NT2/D1 (cell line): Measurements from ENCODE around the gene AAMDC.

Source experiments
- SUZ12 ChIP-seq: IDR thresholded peaks from 2 replicates; pipeline ENCODE4 v1.6.1; 2011; ENCODE audit not compliant: insufficient read length, insufficient read depth; ENCODE audit errors: extremely low read depth
- ZNF274 ChIP-seq: IDR thresholded peaks from 2 replicates; pipeline ENCODE4 v1.6.1; 2011; ENCODE audit warnings: mild to moderate bottlenecking, low read depth, low read length

DNA sequence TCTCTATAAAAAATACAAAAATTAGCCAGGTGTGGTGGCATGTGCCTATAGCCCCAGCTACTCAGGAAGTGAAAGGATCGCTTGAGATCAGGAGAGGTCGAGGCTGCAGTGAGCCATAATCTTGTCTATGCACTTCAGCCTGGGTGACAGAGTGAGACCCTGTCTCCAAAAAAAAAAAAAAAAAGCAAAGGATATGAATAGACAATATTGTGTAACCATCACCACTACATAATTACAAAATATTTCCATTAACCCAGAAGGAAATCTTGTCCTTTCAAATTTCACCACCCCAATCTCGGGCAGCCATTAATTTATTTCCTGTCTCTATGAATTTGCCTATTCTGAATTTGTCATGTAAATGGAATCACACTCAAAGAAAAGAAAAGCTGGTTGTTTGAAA, 21.6 kb upstream of the AAMDC start:
- TF ChIP-seq ZNF274: no peak
- no peak for TF ChIP-seq SUZ12
